PC-9 (cell line): ENCODE results near the gene LRIG1. TPM values are rescaled to one million over a fixed set of nuclear protein-coding genes. Genes with fewer than 3 reads are reported as not detected.

Source experiments
- BruUV-seq: library from RNA; stranded (reverse); fragments of 400-500 nt; replicated peaks from 2 replicates; lab custom pipeline; 2021; lab: Mats Ljungman, UMichigan
- CTCF ChIA-PET: fragments of 300-600 bp; sonication (Branson Sonifier 250); formaldehyde crosslinking; loops from one replicate; lab custom pipeline; 2022; ENCODE audit warnings: antibody characterized with exemption; lab: Charles Lee
- POLR2A ChIA-PET: fragments of 300-600 bp; sonication (Branson Sonifier 250); formaldehyde crosslinking; loops from one replicate; lab custom pipeline; 2022; ENCODE audit warnings: antibody characterized with exemption; ENCODE audit not compliant: unreplicated experiment; lab: Charles Lee
- DNase-seq, 2 experiments: peaks; one replicate each; pipeline versions ENCODE4 v3.0.0 to v3.0.0-alpha.2; 2015 to 2022; ENCODE audit warnings: mixed read lengths in 1 of 2
- H2AFZ ChIP-seq: fragments of 200-600 bp; sonication (generic); 2 replicates; pipeline ENCODE4 v1.8.1; 2017; ENCODE audit warnings: antibody characterized with exemption
- H3F3A ChIP-seq: fragments of 200-600 bp; sonication (generic); 2 replicates; pipeline ENCODE4 v1.8.1; 2017; ENCODE audit warnings: antibody characterized with exemption, mild to moderate bottlenecking, low read depth; ENCODE audit not compliant: insufficient read depth
- H3K27ac ChIP-seq: fragments of 200-600 bp; sonication (generic); 2 replicates; pipeline ENCODE4 v1.6.1; 2016; ENCODE audit warnings: mixed run types
- H3K27me3 ChIP-seq: fragments of 200-600 bp; sonication (generic); 2 replicates; pipeline ENCODE4 v1.6.1; 2016; ENCODE audit warnings: low read depth, mixed run types; ENCODE audit not compliant: insufficient read depth
- H3K36me3 ChIP-seq: fragments of 200-600 bp; sonication (generic); 2 replicates; pipeline ENCODE4 v1.6.1; 2016; ENCODE audit warnings: low read depth, mixed run types
- H3K4me1 ChIP-seq: fragments of 200-600 bp; sonication (generic); replicated peaks from 2 replicates; pipeline ENCODE4 v1.6.1; 2016; ENCODE audit warnings: mixed run types; ENCODE audit not compliant: insufficient read depth
- H3K4me2 ChIP-seq: fragments of 200-600 bp; sonication (generic); 2 replicates; pipeline ENCODE4 v1.6.1; 2017; ENCODE audit warnings: mixed run types
- H3K4me3 ChIP-seq: fragments of 200-600 bp; sonication (generic); 2 replicates; pipeline ENCODE4 v1.6.1; 2016; ENCODE audit warnings: mixed run types
- H3K79me2 ChIP-seq: fragments of 200-600 bp; sonication (generic); 2 replicates; pipeline ENCODE4 v1.6.1; 2017; ENCODE audit warnings: low read depth, mixed run types
- H3K9me2 ChIP-seq: fragments of 200-600 bp; sonication (generic); 2 replicates; pipeline ENCODE4 v1.8.1; 2017; ENCODE audit warnings: mild to moderate bottlenecking; ENCODE audit not compliant: insufficient read depth
- H3K9me3 ChIP-seq: fragments of 200-600 bp; sonication (generic); 2 replicates; pipeline ENCODE4 v1.8.1; 2016; ENCODE audit warnings: low read depth; ENCODE audit not compliant: insufficient read depth
- H4K20me1 ChIP-seq: fragments of 200-600 bp; sonication (generic); 2 replicates; pipeline ENCODE4 v1.8.1; 2017; ENCODE audit not compliant: insufficient read depth
- CTCF ChIP-seq: fragments of 200-600 bp; sonication (generic); conservative IDR thresholded peaks from 2 replicates; pipeline ENCODE4 v1.6.1; 2017; ENCODE audit warnings: mixed run types, antibody characterized with exemption, mild to moderate bottlenecking, moderate library complexity
- EZH2 ChIP-seq: fragments of 200-600 bp; sonication (generic); IDR thresholded peaks from 2 replicates; pipeline ENCODE4 v1.8.0; 2017; ENCODE audit warnings: antibody characterized with exemption, low read depth
- intact Hi-C: fragments of 100-400 bp; cut with micrococcal nuclease; formaldehyde crosslinking; loops from one replicate; pipeline ENCODE4 v1.10.0; 2022; ENCODE audit not compliant: unreplicated experiment
- total RNA-seq: library from RNA; stranded (reverse); gene quantifications from 2 replicates; pipeline ENCODE4 v1.2.3, GENCODE V29; 2021

LRIG1 gene
- total RNA-seq, 1 experiment from 2014 or later: not detected

- H3K36me3 ChIP-seq: no peaks in the 10 kb centered on the region
- H3K4me3 ChIP-seq: no peak overlapping the region
- no TSS peak for BruUV-seq
- TF ChIP-seq EZH2: no peak
- TF ChIP-seq CTCF: no peak
- ChIA-PET CTCF (no interaction called here), POLR2A (interaction anchor here (0.6 kb wide), 1 partner anchor 261 kb away, joined by 7 read pairs; no protein-coding TSS in a partner anchor)
- no peaks in the 10 kb centered on the region for H4K20me1 ChIP-seq
- H3K4me1 ChIP-seq: no peaks in the 10 kb centered on the region
- no peaks in the 10 kb centered on the region for H3K79me2 ChIP-seq
- intact Hi-C loops: no loop called here
- H3F3A ChIP-seq: no peaks in the 10 kb centered on the region
- H3K9me2 ChIP-seq: no peaks in the 10 kb centered on the region
- H3K27me3 ChIP-seq: no peaks in the 10 kb centered on the region
- no peaks in the 10 kb centered on the region for H3K9me3 ChIP-seq
- H3K27ac ChIP-seq: no peak overlapping the region
- H3K4me2 ChIP-seq: no peak overlapping the region
- H2AFZ ChIP-seq: no peak overlapping the region
- no peak for DNase-seq
These were observed 36.9 kb upstream of the LRIG1 start for GRCh38 chr3:66537735-66538134.

- no peaks in the 10 kb centered on the region for H3K79me2 ChIP-seq
- CTCF ChIA-PET: no interaction called here
These were observed 36.0 kb upstream of the LRIG1 start for GRCh38 chr3:66536791-66537190.

GRCh38 chr3:66534304-66534845 is 33.6 kb upstream of the LRIG1 start:
- no peak overlapping the region for H3K4me3 ChIP-seq
- H4K20me1 ChIP-seq: no peaks in the 10 kb centered on the region
- no peaks in the 10 kb centered on the region for H3K79me2 ChIP-seq
- TF ChIP-seq CTCF: no peak
- no peak for TF ChIP-seq EZH2
- no TSS peak for BruUV-seq
- H3F3A ChIP-seq: no peaks in the 10 kb centered on the region
- no peaks in the 10 kb centered on the region for H3K9me2 ChIP-seq
- DNase-seq: no peak
- H3K27ac ChIP-seq: no peak overlapping the region
- H3K27me3 ChIP-seq: no peaks in the 10 kb centered on the region
- no peaks in the 10 kb centered on the region for H3K4me1 ChIP-seq
- H3K36me3 ChIP-seq: no peaks in the 10 kb centered on the region
- intact Hi-C loops: no loop called here
- H2AFZ ChIP-seq: no peak overlapping the region
- CTCF ChIA-PET: no interaction called here
- H3K9me3 ChIP-seq: no peaks in the 10 kb centered on the region
- no peak overlapping the region for H3K4me2 ChIP-seq
- POLR2A ChIA-PET: no interaction called here

More at GRCh38 chr3:66536791-66537190, 36.0 kb upstream of the LRIG1 start:
- H2AFZ ChIP-seq: no peak overlapping the region
- no TSS peak for BruUV-seq
- POLR2A ChIA-PET: no interaction called here
- no peak for DNase-seq
- intact Hi-C loops: no loop called here
- TF ChIP-seq EZH2 (no peak), CTCF (no peak)
- H3K27me3 ChIP-seq: no peaks in the 10 kb centered on the region
- no peaks in the 10 kb centered on the region for H3K9me3 ChIP-seq
- no peaks in the 10 kb centered on the region for H4K20me1 ChIP-seq
- H3K27ac ChIP-seq: no peak overlapping the region
- no peak overlapping the region for H3K4me2 ChIP-seq
- H3K36me3 ChIP-seq: no peaks in the 10 kb centered on the region
- no peaks in the 10 kb centered on the region for H3K4me1 ChIP-seq
- H3K4me3 ChIP-seq: no peak overlapping the region
- no peaks in the 10 kb centered on the region for H3F3A ChIP-seq
- H3K9me2 ChIP-seq: no peaks in the 10 kb centered on the region
